Upper lobe of right lung (tissue), 1 donor: ENCODE measurements around the gene MAGI2. TPM values are rescaled to one million over a fixed set of nuclear protein-coding genes. Genes with fewer than 3 reads are reported as not detected.

Source experiments
- ATAC-seq: fragments of 200-7000 bp; cut with Tn5 transposase; one replicate; pipeline ENCODE4 v1.9.1; 2020; ENCODE audit warnings: mild to moderate bottlenecking, moderate library complexity
- DNase-seq: peaks from one replicate; pipeline ENCODE4 v3.0.0-alpha.2; 2020
- H3K27ac ChIP-seq: fragments of 200-600 bp; one replicate; pipeline ENCODE4 v1.8.0; 2022
- H3K27me3 ChIP-seq: fragments of 200-600 bp; one replicate; pipeline ENCODE4 v1.8.0; 2022; ENCODE audit warnings: mild to moderate bottlenecking
- H3K36me3 ChIP-seq: fragments of 200-600 bp; one replicate; pipeline ENCODE4 v1.8.0; 2022
- H3K4me1 ChIP-seq: fragments of 200-600 bp; one replicate; pipeline ENCODE4 v1.8.0; 2022
- H3K4me3 ChIP-seq: fragments of 200-600 bp; one replicate; pipeline ENCODE4 v1.8.0; 2022; ENCODE audit warnings: mild to moderate bottlenecking
- H3K9me3 ChIP-seq: fragments of 200-600 bp; one replicate; pipeline ENCODE4 v1.8.0; 2022
- CTCF ChIP-seq: fragments of 200-600 bp; IDR thresholded peaks from one replicate; pipeline ENCODE4 v1.8.0; 2022; ENCODE audit warnings: antibody characterized with exemption
- intact Hi-C: fragments of 100-400 bp; cut with DNase I; formaldehyde crosslinking; loops from one replicate; pipeline ENCODE4 v1.11.0; 2022
- total RNA-seq: library from RNA; stranded (reverse); fragmentation: NEBNext Ultra II Directional; extraction: Animal tissue kit (Norgen Biotek cat#: 25700); gene quantifications from one replicate; pipeline ENCODE4 v1.2.1, GENCODE V29; 2021
- donor health status: DM: no; HTN: yes; CAD: no; lungs with severe emphysema.

The MAGI2 gene
- total RNA-seq, 1 donor from 2014 or later, result 12.8 TPM

GRCh38 chr7:78638364-78638763 lies 815.1 kb downstream of the MAGI2 start:
- H3K27me3 ChIP-seq, result no peaks in the 10 kb centered on the region
- no peaks in the 10 kb centered on the region for H3K9me3 ChIP-seq
- no peak for DNase-seq
- no peak for ATAC-seq
- intact Hi-C loops, result no loop called here
- no peak overlapping the region for H3K27ac ChIP-seq
- no peak for TF ChIP-seq CTCF
- no peak overlapping the region for H3K4me3 ChIP-seq
- no peaks in the 10 kb centered on the region for H3K36me3 ChIP-seq
- H3K4me1 ChIP-seq, result no peaks in the 10 kb centered on the region

- H3K4me3 ChIP-seq, result no peak overlapping the region
- no peak for ATAC-seq
- no peaks in the 10 kb centered on the region for H3K36me3 ChIP-seq
- no peaks in the 10 kb centered on the region for H3K4me1 ChIP-seq
- no peaks in the 10 kb centered on the region for H3K27me3 ChIP-seq
- no peak for TF ChIP-seq CTCF
- H3K27ac ChIP-seq, result no peak overlapping the region
- no peaks in the 10 kb centered on the region for H3K9me3 ChIP-seq
- no peak for DNase-seq
- intact Hi-C loops, result no loop called here
Measured at GRCh38 chr7:78636727-78637126, 816.7 kb downstream of the MAGI2 start.

GRCh38 chr7:78635026-78635793 lies 818.3 kb downstream of the MAGI2 start:
- Histone ChIP-seq H3K4me3 (no peak overlapping the region), H3K36me3 (no peaks in the 10 kb centered on the region), H3K27me3 (no peaks in the 10 kb centered on the region), H3K9me3 (no peaks in the 10 kb centered on the region), H3K27ac (no peak overlapping the region), H3K4me1 (no peaks in the 10 kb centered on the region)
- intact Hi-C loops, result no loop called here
- no peak for DNase-seq
- no peak for TF ChIP-seq CTCF
- ATAC-seq, result no peak

- Histone ChIP-seq H3K36me3 (no peaks in the 10 kb centered on the region), H3K4me3 (no peak overlapping the region), H3K27ac (no peak overlapping the region), H3K4me1 (no peaks in the 10 kb centered on the region), H3K27me3 (no peaks in the 10 kb centered on the region), H3K9me3 (no peaks in the 10 kb centered on the region)
- no peak for ATAC-seq
- intact Hi-C loops, result no loop called here
- no peak for DNase-seq
- no peak for TF ChIP-seq CTCF
Measured at GRCh38 chr7:78634093-78634492, 819.4 kb downstream of the MAGI2 start.

GRCh38 chr7:78620920-78621319 lies 832.5 kb downstream of the MAGI2 start:
- intact Hi-C loops, result no loop called here
- TF ChIP-seq CTCF, result no peak
- ATAC-seq, result no peak
- Histone ChIP-seq H3K4me1 (no peaks in the 10 kb centered on the region), H3K27ac (no peak overlapping the region), H3K9me3 (no peaks in the 10 kb centered on the region), H3K36me3 (no peaks in the 10 kb centered on the region), H3K4me3 (no peak overlapping the region), H3K27me3 (no peaks in the 10 kb centered on the region)
- DNase-seq, result no peak

GRCh38 chr7:78616539-78616938 lies 836.9 kb downstream of the MAGI2 start:
- Histone ChIP-seq H3K36me3 (no peaks in the 10 kb centered on the region), H3K4me1 (no peaks in the 10 kb centered on the region), H3K27ac (no peak overlapping the region), H3K9me3 (no peaks in the 10 kb centered on the region), H3K4me3 (no peak overlapping the region), H3K27me3 (no peaks in the 10 kb centered on the region)
- TF ChIP-seq CTCF, result no peak
- intact Hi-C loops, result no loop called here
- DNase-seq (no peak), ATAC-seq (no peak)
